HUES64 (cell line): ENCODE measurements around the gene DUSP16.

Source experiments
- H3K27ac ChIP-seq: 2 replicates; pipeline ENCODE4 v1.7.0; 2013; ENCODE audit warnings: low read depth, low read length, inconsistent platforms
- H3K27me3 ChIP-seq: 2 replicates; pipeline ENCODE4 v1.6.1; 2013; ENCODE audit warnings: mild to moderate bottlenecking, low read length; ENCODE audit not compliant: insufficient read depth
- H3K36me3 ChIP-seq: 2 replicates; pipeline ENCODE4 v1.6.1; 2013; ENCODE audit warnings: mild to moderate bottlenecking, low read length; ENCODE audit not compliant: insufficient read depth
- H3K4me1 ChIP-seq: 2 replicates; pipeline ENCODE4 v1.6.1; 2013; ENCODE audit warnings: mild to moderate bottlenecking, low read length, moderate library complexity; ENCODE audit not compliant: insufficient read depth
- H3K4me3 ChIP-seq: 2 replicates; pipeline ENCODE4 v1.5.1; 2013; ENCODE audit warnings: mild to moderate bottlenecking, low read length, moderate library complexity
- H3K9ac ChIP-seq: 2 replicates; pipeline ENCODE4 v1.6.1; 2013; ENCODE audit warnings: mild to moderate bottlenecking, low read depth, low read length
- H3K9me3 ChIP-seq: 2 replicates; pipeline ENCODE4 v1.6.1; 2013; ENCODE audit warnings: low read depth, low read length; ENCODE audit not compliant: insufficient read depth
- WGBS: fragments of 150-250, 120-280 bp; methylation state at CpG from one replicate; pipeline ENCODE4 v1.1.7; 2013; ENCODE audit warnings: missing lambda C conversion rate; 5-methylcytosine and 5-hydroxymethylcytosine counted together

The DUSP16 gene

DNA sequence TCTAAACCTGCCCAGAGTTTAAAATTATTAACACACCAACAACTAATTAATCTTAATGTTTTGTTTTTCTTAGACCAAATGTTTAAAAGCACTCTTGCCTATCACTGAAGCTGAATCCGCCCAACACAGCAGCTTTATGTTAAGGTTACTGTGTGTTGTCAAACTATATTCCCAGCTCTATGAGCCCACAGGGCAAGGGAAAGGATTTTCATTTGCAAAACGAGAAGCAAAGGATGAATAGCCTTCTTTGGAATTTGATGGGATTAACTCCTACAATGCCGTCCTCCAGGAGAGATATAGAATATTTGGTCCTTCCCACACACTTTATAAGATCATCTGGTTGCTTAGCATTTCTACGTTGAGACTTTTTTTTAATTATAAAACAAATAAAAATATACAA lies 43.7 kb downstream of the DUSP16 start:
- H3K4me3 ChIP-seq, result no peak overlapping the region
- 50% methylated on average over 2 of the region's 4 CpGs for WGBS
- H3K9me3 ChIP-seq, result no peaks in the 10 kb centered on the region
- peaks cover 33% of the 10 kb centered on the region for H3K36me3 ChIP-seq
- no peak overlapping the region for H3K9ac ChIP-seq
- H3K27me3 ChIP-seq, result no peaks in the 10 kb centered on the region
- peaks cover 33% of the 10 kb centered on the region for H3K4me1 ChIP-seq
- H3K27ac ChIP-seq, result no peak overlapping the region

DNA sequence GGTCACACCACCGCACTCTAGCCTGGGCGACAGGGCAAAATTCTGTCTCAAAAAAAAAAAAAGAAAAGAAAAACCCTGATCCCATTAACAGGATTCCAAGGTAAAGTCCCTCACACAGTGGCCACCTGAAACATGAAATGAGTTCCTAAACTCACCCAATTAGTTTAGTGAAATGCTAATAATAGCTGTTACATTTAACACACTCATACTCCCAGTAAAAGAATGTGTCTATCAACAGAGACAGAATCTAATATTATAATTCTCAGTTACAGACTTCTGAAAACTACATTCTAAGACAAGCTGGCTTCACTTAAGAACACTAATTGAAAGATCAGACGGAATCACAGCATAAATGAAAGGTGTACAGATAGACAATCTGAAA lies 44.2 kb downstream of the DUSP16 start:
- no peaks in the 10 kb centered on the region for H3K27me3 ChIP-seq
- no peak overlapping the region for H3K4me3 ChIP-seq
- H3K4me1 ChIP-seq, result peaks cover 37% of the 10 kb centered on the region
- H3K27ac ChIP-seq, result no peak overlapping the region
- H3K9ac ChIP-seq, result no peak overlapping the region
- no peaks in the 10 kb centered on the region for H3K9me3 ChIP-seq
- H3K36me3 ChIP-seq, result peaks cover 33% of the 10 kb centered on the region
- WGBS, result 94% methylated on average over 3 of the region's 3 CpGs

DNA sequence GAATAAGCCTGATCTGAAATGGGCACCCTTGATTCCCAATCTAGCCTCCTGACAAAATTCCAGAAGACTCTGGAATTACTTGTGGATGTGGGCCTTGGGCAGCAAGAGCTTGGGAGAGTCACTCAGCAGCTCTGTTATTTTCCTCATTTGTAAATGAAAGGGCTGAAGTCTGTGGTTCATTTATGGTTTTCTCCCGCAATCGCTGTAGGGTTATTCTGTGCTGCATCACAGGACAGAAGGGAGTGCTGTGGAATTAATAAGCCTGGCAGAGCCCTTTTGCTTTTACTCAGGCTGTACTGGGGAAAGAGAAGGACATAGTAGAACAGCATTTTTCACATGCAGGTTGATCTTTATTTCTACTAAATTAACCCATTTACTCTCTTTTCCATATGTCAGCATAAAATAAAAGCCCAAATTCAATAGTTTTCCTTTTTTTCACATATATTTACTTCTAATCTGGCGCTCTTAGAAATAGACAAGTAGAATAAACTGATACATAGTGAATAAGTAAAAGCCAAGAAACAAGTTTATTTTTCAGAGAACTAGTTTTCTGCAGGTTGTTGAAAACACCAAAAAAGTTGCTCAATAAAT lies 49.2 kb downstream of the DUSP16 start:
- Histone ChIP-seq H3K4me3 (no peak overlapping the region), H3K27ac (no peak overlapping the region), H3K36me3 (peaks cover 20% of the 10 kb centered on the region), H3K9me3 (no peaks in the 10 kb centered on the region), H3K27me3 (no peaks in the 10 kb centered on the region), H3K4me1 (peaks cover 16% of the 10 kb centered on the region), H3K9ac (no peak overlapping the region)
- 88% methylated on average over 3 of the region's 3 CpGs for WGBS

DNA sequence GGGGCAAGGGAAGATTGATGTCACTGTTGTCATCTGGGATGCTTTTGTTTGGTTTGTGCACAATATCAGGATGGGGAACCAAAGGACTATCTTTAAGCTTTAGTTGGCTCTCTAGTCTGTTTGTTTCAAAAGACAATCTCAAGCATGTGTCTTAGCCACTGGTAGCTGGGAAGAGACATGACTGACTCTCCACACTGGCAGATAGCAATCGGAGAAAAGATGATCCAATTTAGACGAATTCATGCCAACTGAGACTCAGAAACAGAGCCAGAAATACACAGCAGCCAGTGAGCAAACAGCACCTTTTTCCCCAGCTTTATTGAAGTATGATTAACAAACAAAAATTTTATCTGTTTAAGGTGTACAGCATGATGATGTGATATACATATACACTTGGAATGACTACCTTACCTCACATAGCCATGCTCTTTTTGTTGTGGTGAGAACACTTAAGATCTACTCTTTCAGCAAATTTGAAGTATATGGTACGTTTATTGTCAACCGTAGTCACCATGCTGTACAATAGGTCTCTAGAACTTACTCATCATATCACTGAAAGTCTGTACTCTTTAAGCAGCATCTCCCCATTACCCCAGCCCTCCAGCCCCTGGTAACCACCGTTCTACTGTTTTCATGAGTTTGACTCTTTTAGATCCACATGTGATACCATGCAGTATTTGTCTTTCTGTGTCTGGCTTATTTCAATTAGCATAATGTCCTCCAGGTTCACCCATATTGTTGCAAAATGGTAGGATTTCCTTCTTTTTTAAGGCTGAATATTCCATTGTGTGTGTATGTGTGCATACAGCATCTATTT lies 50.6 kb downstream of the DUSP16 start:
- no peak overlapping the region for H3K9ac ChIP-seq
- H3K9me3 ChIP-seq, result no peaks in the 10 kb centered on the region
- peaks cover 27% of the 10 kb centered on the region for H3K4me1 ChIP-seq
- H3K36me3 ChIP-seq, result peaks cover 7% of the 10 kb centered on the region
- no peak overlapping the region for H3K27ac ChIP-seq
- no peak overlapping the region for H3K4me3 ChIP-seq
- no peaks in the 10 kb centered on the region for H3K27me3 ChIP-seq
- WGBS, result 93% methylated on average over 5 of the region's 5 CpGs

DNA sequence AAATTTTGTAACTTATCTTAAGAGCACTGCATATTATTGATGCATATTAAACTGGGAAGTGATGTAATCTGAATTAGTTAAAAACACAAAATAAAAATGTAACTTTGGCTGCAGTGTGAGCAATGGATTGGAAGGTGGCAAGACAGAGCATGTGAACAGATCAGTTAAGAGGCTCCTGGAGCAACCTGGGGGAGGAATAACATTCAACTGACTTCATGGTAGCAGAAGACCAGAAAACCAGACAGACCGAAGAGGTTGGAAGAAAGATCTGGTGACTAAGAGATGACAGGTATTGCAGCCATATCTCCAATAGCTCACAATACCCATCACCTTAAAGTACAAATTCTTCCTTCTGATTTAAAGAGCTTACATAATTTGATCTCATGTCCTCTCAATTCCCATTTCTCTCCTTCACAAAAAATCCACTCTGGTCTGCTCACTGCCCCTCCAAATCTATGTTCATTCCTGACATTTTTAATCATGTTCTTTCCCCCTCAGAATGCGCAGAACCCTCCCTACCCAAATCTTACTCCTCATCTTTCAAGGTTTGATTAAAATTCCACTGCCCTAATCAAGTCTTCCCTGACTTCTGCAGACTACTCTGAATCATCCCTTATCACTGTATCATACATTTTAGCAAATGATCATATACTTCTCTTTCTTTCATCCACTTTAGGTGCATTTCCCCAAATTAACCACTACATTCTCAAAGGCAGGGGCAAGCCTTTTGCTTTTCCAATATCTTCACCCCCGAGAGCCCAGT lies 51.5 kb downstream of the DUSP16 start:
- WGBS, result 94% methylated on average over 2 of the region's 3 CpGs
- no peaks in the 10 kb centered on the region; the same call in 1 of the 2 replicates for H3K36me3 ChIP-seq
- H3K9me3 ChIP-seq, result no peaks in the 10 kb centered on the region
- H3K4me3 ChIP-seq, result no peak overlapping the region
- peaks cover 36% of the 10 kb centered on the region for H3K4me1 ChIP-seq
- H3K27ac ChIP-seq, result no peak overlapping the region
- H3K9ac ChIP-seq, result no peak overlapping the region
- no peaks in the 10 kb centered on the region for H3K27me3 ChIP-seq

DNA sequence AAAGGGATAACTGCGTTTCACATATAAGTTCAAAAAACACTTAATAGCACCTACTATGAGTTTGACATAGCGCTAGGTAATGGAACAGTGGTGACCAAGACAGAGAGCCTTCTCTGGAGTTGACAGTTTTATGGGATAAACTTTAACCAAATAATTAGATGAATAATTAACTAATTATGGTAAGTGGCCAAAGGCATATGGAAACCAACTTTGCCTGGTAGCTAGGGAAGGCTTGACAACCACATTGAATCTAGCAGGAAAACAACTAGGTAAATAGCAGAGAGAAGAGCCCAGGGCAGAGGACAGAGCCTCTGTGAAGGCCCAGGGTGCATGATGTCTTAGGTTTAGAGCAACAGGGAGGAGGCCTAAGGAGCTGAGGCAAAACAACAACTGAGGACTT lies 52.1 kb downstream of the DUSP16 start:
- no peak overlapping the region for H3K9ac ChIP-seq
- peaks cover 42% of the 10 kb centered on the region for H3K4me1 ChIP-seq
- no peak overlapping the region for H3K27ac ChIP-seq
- no peaks in the 10 kb centered on the region for H3K27me3 ChIP-seq
- H3K36me3 ChIP-seq, result no peaks in the 10 kb centered on the region
- 80% methylated on average over 1 of the region's 2 CpGs for WGBS
- H3K9me3 ChIP-seq, result no peaks in the 10 kb centered on the region
- no peak overlapping the region for H3K4me3 ChIP-seq

DNA sequence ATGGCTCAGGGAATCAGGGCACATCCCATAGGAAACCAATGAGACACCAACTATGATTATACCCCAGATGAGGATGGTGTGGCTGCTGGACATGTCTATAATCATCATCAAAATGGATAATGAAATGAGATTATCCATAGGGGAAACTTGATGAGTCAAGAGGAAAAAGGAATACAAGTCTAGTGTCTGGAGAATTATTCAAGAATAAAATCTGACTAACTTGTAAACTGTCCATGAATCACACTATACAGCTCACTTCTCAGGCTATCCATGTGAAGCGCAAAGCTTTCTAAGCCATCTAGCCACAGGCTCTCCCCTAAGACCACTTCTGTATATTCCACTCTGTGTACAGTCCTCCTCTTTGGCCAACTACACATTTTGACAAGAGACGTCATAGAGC lies 52.5 kb downstream of the DUSP16 start:
- Histone ChIP-seq H3K9ac (no peak overlapping the region), H3K27me3 (no peaks in the 10 kb centered on the region), H3K9me3 (no peaks in the 10 kb centered on the region), H3K36me3 (no peaks in the 10 kb centered on the region), H3K4me3 (no peak overlapping the region), H3K27ac (no peak overlapping the region), H3K4me1 (peaks cover 46% of the 10 kb centered on the region)
- WGBS, result 92% methylated on average over 2 of the region's 2 CpGs

DNA sequence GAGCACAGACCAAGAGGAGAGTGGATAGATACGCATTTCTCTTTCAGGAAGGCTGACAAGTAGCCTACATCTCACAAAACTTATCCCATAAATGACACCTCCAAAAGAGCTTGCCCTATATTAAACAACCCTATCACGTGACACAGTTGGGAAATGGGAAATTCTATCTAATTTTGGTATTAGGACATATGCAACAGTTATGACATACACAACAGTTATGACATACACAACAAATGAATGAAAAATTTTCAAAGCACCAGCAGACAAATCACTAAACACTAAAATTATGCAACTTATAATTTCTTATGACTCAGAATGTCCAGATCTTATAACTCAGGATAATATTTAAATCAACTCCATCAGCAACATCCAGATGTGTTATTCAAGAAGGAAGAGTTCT lies 54.1 kb downstream of the DUSP16 start:
- no peak overlapping the region for H3K27ac ChIP-seq
- no peaks in the 10 kb centered on the region for H3K36me3 ChIP-seq
- peaks cover 48% of the 10 kb centered on the region for H3K4me1 ChIP-seq

DNA sequence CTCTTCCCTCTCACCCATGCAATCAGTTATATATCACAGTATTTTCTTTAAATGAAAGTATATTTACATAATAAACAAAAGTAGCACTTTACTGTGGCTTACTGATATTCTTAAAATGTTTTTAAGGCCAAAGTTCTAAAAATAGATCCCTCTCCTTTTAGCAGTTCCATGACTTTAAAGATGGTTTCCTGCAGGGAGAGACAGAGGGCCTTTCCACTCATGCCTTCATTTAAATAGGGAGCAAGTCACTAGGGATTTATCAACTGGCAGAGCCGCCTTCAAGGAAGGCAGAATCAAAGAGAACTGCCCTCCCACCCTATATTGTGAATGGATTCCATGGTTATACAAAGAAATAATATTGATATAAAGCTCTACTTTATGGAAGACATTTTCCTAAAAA lies 55.5 kb downstream of the DUSP16 start:
- no peaks in the 10 kb centered on the region for H3K9me3 ChIP-seq
- no peak overlapping the region for H3K4me3 ChIP-seq
- no peak overlapping the region for H3K27ac ChIP-seq
- H3K9ac ChIP-seq, result no peak overlapping the region
- H3K4me1 ChIP-seq, result peaks cover 47% of the 10 kb centered on the region
- WGBS, result no CpG with 5 or more reads among the region's 1 CpG
- no peaks in the 10 kb centered on the region for H3K27me3 ChIP-seq
- no peaks in the 10 kb centered on the region for H3K36me3 ChIP-seq

More for the DNA sequence above, 54.1 kb downstream of the DUSP16 start:
- Histone ChIP-seq H3K27me3 (no peaks in the 10 kb centered on the region), H3K9me3 (no peaks in the 10 kb centered on the region), H3K9ac (no peak overlapping the region), H3K4me3 (no peak overlapping the region)
- WGBS, result 91% methylated on average over 1 of the region's 2 CpGs

DNA sequence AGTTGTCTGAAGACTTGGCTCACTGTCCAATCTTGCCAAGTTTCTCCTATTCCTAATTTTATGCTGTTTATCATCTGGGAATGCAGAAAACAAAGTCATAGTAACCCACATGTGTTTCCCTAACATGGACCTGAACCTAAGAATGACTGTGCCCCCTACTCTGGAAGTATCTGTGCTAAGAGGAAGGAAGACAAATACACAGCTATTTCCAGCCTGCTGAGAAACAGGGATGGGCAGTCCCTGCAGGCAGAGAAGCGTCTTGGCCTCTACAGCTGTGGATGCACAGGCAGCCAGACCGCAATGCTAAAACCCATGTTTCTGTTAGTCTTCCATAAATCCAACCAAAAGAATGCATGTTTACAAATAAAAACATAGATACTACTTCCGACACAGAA lies 56.2 kb downstream of the DUSP16 start:
- Histone ChIP-seq H3K27me3 (no peaks in the 10 kb centered on the region), H3K36me3 (no peaks in the 10 kb centered on the region), H3K9ac (no peak overlapping the region), H3K9me3 (no peaks in the 10 kb centered on the region), H3K27ac (no peak overlapping the region), H3K4me3 (no peak overlapping the region), H3K4me1 (peaks cover 47% of the 10 kb centered on the region)
- 79% methylated on average over 3 of the region's 3 CpGs for WGBS
